Fibroblast of skin of abdomen (primary cell): ENCODE data around the gene SLC66A2.

Source experiments
- DNase-seq: peaks from one replicate; pipeline ENCODE4 v3.0.0-alpha.2; 2013

The SLC66A2 gene

DNA sequence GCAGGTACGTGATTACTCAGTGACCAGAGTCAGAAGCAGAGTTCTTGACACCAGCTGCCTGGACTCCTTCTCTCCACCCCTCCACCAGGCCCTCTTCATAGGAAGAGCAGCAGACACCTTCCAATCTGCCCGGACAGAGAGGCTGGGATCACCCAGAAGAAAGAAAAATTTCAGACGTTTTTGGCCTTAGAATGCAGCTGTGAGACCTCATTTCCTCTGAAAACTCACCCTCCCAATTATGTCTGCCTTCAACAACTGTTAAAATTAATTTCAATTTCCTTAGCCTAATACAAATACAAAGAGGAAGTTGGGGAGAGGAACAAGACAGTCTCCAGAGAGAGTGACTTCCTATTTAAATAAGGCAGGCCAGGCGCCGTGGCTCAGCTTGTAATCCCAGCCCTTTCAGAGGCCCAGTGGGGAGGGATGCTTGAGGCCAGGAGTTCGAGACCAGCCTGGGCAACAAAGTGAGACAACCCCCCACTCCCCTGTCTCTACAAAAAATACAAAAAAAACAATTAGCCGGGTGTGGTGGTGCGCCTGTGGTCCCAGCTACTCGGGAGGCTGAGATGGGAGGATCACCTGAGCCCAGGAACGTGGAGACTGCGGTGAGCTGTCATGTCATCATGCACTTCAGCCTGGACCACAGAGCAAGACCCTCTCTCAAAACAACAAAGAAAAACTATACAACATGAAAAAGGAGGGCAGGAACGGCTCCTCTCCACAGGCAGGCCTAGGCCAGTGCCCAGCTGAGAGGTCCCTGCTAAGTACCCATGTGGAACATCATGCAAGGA lies 1.6 kb downstream of the SLC66A2 start:
- no peak for DNase-seq

DNA sequence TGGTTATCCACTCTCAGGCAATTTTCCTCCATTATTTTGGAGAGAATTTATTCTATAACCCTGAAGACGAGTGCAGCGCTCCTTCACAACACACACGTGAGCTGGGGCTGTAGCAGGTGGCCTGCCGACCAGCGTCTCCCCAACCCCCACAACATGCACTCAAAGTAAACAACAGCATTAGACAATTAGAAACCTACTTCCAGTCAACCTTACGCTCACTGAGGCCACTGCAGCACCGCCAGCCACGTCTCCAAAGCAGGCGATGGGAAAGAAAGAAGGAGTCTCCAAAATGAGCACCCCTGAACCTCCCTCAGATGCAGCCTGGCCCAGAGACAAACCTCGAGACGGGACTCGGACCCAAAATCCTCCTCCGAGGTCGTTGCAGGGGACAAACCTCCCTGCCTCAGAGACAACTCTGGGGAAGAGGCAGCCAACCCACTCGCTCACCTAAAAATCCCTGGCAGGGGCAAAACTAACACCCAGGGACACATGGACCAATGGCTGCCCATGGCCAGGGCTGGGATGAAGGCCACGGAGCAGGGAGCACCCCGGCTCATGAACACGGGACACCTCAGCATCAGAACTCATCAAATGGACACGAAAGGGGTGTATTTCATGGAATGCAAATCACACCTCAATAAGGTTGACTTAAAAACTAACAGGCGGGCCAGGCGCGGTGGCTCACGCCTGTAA lies 2.6 kb downstream of the SLC66A2 start:
- DNase-seq = no peak

DNA sequence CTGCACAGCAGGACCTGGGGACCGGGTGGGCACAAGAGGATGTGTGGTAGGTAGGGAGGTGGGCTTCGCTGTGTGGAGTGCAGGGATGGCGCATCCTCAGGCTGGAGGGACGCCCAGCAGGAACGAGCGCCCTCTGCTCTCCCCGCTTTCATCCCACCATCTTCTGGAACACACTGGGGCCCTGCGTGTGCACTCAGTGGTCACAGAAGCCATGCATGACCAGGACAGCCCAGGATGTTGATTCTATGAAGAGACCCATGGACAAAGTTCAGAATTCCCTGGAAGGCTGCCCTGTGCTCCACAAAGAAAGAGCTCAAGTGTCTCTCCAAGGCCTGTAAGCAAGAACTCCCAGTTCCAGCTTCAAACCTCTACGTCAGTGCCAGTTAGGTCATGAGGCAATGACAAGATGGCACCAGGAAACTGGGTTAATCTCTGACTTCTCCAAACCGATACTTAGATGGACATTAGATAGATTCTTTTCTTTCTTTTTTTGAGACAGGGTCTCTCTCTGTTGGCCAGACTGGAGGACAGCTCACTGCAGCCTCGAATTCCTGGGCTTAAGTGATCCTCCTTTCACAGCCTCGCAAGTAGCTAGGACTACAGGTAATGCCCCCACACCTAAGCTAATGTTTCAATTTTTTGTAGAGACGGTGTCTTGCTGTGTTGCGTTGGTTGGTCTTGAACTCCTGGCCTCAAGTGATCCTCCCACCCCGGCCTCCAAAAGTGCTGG lies 3.4 kb downstream of the SLC66A2 start:
- DNase-seq = no peak

DNA sequence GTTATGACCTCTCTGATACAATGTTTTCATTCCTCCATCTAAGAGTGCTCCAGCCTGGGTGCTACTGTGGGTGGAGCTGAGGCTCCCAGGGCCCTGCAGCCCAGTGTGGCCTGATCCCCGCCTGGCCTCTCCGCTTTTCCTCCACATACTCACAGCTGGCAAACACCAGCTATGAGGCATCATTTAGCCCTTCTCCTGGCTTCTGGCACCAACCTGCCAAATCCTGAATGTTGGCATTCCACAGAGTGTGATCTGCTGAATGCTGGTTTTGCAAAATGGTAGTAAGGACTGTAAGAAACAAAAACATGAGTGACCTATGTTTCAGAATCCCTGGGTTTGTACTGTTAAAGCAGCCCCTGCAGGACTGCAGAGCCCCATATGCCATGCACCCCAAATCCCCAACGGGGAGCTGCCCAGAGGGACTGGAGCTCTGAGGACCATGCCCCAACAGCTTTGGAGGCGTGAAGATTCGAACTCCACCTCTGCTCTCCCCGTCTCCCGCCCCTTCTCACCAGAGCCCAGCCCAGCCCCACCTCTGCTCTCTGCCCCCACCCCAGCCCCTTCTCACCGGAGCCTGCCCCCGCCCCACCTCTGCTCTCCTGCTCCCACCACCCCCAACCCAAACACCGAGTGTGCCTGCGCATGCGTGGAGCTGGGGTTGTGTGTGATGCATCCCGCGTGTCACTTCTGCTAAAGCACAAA lies 4.2 kb downstream of the SLC66A2 start:
- no peak for DNase-seq

DNA sequence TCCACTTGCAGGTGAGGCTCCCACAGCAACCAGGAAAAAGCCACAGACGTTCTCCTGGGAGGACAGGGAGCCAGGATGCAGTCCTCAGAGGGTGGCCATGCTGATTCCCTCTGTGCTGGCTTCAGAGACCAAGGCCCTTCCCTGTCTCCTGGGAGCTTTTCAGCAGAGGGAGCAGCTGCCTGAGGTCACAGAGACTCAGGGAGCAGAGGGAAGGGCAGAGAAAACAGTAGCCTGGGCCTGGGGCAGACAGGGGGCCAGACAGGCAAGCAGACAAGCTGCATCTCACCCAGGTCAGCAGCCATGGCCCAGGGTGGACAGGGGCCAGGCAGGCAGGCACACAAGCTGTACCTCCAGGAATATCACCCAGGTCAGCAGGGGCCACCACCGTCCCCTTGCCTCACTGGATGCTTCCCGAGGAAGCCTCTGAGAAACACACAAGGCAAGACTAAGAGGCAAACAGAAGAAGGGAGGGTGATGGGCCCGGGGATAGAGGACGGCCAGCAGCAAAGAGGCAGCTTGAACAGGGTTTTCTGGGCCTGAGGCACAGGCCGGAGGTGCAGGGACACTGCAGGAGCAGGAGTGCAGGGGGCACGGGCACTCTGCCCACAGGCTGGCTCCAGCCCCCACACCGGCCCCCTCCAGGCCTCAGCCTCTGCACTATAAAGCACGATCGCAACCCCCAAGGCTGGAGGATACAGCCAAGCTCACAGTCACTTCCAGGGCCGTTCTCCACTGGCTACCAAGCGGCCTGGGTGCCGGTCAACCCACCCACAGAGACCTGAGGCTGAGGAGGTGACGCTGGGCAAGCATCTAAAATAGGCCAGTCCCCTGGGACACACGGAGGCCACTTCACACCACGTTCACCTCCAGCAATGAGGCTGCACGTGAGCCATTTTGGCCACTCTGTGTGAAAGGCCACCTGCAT lies 6.1 kb downstream of the SLC66A2 start:
- DNase-seq = no peak

DNA sequence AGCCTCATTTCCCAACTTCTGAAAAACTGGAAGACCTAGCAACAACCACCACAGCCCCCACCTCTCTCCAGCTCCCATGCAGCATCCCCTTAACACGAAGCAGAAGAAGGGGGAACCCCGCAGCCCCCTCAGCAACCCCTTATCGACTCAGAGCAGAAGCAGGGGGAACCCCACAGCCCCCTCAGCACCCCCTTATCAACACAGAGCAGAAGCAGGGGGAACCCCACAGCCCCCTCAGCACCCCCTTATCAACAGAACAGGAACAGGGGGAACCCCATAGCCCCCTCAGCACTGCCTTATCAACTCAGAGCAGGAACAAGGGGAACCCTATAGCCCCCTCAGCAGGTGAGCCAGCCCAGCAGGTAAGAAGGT lies 6.7 kb downstream of the SLC66A2 start:
- no peak for DNase-seq

DNA sequence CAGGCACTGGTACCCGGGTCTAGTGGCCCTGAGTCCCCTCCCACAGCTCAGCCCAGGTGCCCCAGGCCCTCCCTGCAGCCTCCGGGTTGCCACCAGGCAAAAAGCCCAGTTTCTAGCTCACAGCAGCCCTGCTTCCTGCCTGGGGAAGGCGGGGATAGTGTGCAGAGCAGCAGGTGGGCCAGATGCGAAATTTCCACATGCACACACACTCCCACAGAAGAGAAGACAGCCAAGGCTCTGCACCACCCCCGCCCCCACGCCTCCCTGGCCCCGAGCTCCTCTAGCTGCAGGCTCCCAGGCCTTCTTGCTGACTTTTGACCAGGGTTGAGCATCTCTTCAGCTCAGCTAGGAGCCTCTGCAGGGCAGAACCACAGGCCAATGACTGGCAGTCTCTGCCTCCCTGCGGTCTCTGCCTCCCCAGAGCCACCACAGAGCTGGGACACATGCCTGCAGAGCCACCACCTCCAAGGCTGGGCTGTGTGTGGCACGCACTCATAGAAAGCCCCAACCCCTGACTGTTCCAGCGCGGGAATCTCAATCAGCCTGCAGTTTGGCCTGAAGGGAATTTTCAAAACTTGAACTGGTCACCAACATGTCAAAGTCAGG lies 7.2 kb downstream of the SLC66A2 start:
- no peak for DNase-seq

DNA sequence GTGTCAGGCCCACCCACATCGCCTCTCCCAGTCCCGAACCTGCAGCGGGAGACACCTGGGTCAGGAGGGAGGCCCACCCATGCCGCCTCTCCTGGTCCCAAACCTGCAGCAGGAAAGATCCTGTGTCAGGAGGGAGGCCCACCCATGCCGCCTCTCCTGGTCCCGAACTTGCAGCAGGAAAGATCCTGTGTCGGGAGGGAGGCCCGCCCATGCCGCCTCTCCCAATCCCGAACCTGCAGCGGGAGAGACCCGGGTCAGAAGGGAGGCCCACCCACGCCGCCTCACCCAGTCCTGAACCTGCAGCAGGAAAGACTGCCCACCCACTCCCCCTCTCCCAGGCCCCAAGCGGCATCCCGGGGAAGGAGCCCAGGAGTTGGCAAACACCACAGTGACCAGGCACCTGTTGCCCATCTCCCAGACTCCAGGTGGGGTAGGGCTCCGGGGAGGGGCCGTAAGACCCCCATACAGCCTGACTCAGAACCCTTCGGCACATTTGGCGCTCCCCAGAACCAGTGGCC lies 7.8 kb downstream of the SLC66A2 start:
- DNase-seq = no peak

DNA sequence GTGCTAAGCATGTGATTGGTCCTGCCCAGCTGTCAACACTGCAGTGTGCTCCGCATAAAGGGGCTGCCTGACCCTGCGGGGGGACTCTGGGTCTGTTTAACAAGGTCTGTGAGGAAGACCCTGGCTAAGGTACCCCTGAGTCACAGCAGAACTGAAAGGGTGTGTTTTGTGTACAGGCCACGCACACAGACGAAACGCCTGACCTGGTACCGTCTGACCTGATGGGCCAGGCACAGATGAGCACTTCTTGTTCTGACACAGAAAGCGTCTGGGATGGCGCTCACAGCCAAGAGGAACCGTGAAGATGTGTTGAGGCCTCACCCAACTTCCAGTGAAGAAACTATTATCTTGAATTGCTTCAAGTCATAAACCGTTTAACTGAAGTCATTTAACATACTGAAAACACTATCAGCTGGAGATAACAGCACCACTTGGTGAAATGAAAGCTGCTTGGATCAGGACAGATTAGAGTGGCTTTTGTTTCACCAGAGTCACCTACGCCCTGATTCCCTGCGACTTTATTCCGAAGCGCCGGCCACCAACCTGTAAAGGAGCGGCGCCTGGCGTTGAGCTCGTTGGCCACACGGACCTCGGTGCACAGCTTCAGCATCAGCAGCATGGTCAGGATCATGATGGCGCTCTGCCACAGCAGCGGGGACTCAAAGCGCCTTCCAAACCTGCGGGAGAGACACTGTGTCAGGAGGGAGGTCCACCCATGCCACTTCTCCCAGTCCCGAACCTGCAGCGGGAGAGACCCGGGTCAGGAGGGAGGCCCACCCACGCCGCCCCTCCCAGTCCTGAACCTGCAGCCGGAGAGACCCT lies 8.5 kb downstream of the SLC66A2 start:
- DNase-seq = no peak

DNA sequence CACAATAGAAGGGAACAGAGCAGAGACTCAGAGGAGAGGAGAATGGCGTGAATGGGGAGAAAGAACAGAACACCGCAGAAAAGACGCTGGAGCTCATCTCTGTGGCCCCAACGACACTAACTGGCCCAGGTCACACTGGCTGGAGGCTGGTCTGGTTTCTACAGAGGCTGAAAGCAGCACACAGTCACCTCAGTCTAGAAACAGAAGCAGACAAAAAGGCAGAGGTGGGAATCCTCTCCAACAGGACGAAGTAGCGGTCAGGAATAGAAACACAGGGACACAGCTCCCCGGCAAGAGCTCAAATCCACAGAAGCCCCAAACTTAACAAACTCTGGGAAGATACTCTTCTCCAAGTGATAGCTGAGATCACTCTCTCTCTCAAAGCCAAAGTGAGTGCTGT lies 9.2 kb downstream of the SLC66A2 start:
- no peak for DNase-seq

DNA sequence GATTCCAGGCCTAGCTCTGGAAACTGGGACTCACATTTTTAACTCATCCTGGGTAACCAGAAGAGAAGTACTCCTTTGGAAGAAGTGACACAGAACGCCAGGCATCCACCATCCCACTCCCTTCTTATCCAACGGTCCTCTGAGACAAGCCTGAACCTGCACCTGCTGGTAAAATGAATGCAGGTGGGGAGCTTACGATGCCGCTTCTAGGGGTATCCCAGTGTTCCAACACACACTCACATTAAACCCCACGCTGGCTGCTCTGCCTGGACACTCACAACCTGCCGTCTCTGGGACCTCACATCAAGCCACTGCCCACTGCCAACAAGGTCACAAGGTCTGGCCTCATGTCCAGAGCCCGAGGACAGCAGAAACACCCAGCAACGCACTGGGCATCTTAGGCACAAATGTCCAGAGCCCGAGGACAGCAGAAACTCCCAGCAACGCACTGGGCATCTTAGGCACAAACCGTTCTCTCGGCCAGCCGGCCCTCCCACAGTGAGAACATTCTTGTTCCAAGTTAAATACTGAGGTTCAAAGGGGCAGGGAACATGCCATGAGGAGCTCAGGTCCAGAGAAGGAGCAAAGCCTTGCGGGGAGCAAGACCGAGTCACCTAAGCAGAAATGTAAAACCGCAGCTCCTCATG lies 9.9 kb downstream of the SLC66A2 start:
- no peak for DNase-seq

DNA sequence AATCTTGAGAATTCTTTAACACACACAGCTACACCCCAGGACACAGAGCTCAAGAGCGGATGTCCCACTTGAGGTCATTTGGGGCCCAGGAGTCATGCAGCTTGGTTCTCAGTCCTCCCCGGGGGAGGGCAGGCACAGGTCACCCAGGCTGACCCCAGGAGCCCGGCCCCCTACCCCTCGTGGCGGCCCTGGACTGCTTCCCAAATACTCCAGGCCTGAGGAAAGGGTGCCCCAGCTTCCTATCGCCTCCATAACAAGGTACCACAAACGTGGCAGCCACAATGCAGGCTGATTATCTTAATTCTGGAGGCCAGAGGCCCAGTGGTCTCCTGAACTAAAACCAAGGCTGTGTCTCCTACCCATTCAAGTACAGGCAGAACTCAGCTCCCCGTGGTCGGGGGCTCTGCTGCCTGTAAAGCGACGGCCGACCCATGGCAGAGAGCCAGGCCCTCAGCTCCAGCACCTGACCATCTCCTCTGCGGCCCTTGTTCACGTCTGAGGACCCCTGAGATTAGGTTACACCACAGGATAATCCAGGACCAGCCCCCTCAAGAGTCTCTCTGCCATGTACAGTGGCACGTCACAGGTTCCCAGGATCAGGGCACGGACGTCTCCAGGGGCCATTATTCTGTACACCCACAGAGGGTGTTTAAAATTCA lies 10.5 kb downstream of the SLC66A2 start:
- DNase-seq = no peak

DNA sequence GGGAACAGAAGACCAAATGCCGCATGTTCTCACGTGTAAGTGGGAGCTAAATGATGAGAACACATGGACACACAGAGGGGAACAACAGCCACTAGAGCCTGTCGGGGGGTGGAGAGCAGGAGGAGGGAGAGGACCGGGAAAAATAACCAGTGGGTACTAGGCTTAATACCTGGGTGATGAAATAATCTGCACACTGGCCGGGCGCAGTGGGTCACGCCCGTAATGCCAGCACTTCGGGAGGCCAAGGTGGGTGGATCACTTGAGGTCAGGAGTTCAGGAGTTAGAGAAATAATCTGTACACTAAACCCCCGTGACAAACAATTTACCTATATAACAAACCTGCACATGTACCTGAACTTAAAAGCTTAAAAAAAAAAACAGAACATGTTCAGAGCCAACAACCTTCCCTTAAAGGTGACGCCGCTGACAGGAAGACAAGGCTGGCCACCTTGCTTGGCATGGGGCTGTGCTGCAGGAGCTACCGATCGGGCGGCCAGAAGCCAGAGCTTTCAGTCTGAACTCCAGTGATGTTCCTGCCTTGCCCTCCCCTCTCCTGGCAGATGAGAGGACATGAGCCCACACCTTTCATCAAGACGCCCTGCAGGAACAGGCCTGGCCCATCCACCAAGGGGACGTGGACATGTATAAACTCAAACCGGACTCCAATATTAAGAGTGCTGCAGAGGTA lies 11.2 kb downstream of the SLC66A2 start:
- no peak for DNase-seq

DNA sequence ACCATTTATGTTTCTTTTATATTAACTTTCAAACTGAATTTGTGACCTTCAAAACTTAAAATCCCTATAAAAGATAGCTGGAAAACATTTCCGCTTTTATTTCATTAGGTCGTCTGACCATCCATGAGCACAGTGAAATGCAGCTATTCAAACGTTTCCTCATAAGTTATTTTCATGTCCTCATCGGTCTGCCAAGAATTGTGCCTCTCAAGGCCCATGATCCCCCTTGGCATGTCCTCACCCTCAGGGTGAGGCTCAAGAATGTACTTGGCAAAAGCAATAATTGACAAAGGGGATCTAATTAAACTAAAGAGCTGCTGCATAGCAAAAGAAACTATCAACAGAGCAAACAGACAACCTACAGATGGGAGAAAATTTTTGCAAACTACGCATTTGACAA lies 12.4 kb downstream of the SLC66A2 start:
- DNase-seq = no peak

DNA sequence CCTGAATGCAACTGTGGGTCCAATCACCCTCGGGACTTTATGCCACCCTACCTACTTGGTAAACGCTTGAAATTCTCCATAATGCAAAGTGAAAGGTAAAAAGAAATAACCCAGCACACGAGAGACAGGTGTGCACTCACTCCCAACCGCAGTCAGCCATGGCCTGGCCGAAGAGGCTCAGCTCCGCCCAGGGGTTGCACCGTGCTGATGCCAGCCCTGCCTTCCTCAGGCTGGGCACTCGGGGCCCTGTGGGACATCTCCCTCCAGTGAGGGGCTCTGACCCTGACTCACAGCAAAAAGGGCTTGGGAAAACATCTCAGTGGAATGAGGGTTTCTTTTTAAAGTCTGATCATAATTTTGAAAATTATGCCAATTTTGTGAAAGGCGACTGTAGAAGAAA lies 13.3 kb downstream of the SLC66A2 start:
- DNase-seq = no peak

DNA sequence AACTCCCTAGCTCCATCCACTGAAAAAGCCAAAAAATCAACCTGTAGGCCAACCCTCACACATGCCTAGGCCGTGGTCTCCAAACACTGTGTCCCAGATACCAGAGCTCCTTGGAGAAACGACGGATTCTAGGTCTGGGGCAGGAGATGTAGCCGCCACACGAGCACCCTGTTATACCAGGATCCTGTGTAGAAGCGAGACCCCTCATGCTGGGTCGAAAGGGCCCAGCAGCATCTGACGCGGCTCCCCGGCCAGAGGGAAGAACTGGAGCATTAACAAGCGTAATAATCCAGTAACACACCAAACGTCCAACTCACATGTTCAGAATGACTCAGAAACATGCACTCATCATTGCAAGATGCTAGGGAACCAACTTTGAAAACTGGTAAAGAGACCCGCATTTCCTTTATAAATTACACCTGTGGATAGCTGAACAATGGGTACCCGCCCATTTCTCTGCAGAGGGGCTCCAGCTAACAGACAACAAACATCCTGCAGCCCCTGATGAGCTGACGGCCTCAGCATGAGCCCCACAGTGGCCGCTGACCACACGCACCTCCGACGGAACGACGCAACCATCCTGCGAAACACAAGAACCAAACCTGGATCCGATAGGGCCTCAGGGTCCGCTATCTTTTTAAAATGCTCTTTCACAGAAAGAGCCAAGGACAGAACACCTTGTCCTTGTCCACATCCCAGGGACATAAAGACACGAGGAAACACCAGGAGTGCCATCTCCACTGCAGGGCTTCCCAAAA lies 14.2 kb downstream of the SLC66A2 start:
- no peak for DNase-seq

DNA sequence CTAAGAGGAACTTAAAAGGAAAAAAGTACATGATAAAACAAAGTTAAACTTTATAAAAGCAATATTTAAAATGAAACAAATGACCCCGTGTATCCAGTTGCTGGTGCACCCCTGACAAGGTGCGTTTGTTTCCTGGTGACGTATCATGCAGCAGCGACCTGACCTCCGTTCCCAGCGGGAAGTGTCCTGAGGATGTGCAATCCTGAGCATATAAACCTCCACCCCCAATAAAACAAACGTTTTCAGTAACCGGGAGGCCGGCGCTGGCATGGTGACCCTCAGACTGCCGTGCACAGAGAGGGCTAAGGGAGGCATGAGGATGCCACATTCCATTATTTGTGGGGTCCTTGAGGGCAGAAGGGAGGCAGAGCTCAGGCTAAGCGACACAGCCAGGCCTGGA lies 14.8 kb downstream of the SLC66A2 start:
- DNase-seq = no peak

DNA sequence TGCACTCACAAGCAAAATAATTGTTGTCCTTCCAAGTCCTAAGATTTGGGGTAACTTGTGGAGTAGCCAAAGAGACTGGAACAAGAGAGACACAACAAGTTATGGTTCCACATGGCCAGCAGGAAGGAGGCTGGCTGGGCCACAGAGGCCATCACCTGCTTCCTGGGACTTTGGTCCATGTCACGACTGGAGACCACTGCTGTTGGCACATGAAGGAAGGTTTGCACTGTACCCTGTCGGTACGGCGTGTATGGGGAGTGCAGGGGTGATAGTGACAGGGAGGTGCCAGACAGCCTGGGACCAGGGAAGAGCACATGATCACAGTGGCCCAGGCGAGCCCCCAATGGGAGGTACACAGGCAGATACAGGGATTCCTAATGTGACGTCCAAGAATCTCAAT lies 15.5 kb downstream of the SLC66A2 start:
- no peak for DNase-seq
